Neural cell (in vitro differentiated cells): ENCODE results near the gene AGBL1. TPM values are rescaled to one million over a fixed set of nuclear protein-coding genes. Genes with fewer than 3 reads are reported as not detected.

Experiments used
- H2AFZ ChIP-seq: fragments of 200-600, 300-800 bp; sonication (generic), shearing (Covaris generic); 2 replicates; pipeline ENCODE4 v1.6.0; 2014; ENCODE audit warnings: low read depth, mild to moderate bottlenecking, antibody characterized with exemption, low read length, moderate library complexity
- H3F3A ChIP-seq: fragments of 200-600 bp; shearing (Covaris generic); 2 replicates; pipeline ENCODE4 v1.6.1; 2016; ENCODE audit warnings: mild to moderate bottlenecking, moderate library complexity, mixed read lengths, antibody characterized with exemption, low read length; ENCODE audit not compliant: insufficient read depth, poor library complexity, severe bottlenecking
- H3K27ac ChIP-seq: fragments of 200-600, 300-800 bp; sonication (generic), shearing (Covaris generic); 2 replicates; pipeline ENCODE4 v1.5.1; 2014; ENCODE audit warnings: mild to moderate bottlenecking, low read length, moderate library complexity
- H3K27me3 ChIP-seq: fragments of 300-800, 200-600 bp; sonication (generic), shearing (Covaris generic); 2 replicates; pipeline ENCODE4 v1.6.0; 2014; ENCODE audit warnings: mild to moderate bottlenecking, low read depth, low read length, moderate library complexity; ENCODE audit not compliant: insufficient read depth
- H3K36me3 ChIP-seq: fragments of 300-800, 200-600 bp; sonication (generic), shearing (Covaris generic); 2 replicates; pipeline ENCODE4 v1.5.1; 2014; ENCODE audit warnings: mild to moderate bottlenecking, antibody characterized with exemption, low read length, moderate library complexity; ENCODE audit not compliant: insufficient read depth
- H3K4me2 ChIP-seq: fragments of 300-800, 200-600 bp; sonication (generic), shearing (Covaris generic); 2 replicates; pipeline ENCODE4 v1.6.0; 2014; ENCODE audit warnings: mild to moderate bottlenecking, low read length
- H3K4me3 ChIP-seq: fragments of 300-800, 200-600 bp; sonication (generic), shearing (Covaris generic); 2 replicates; pipeline ENCODE4 v1.5.1; 2014; ENCODE audit warnings: mild to moderate bottlenecking, low read length, moderate library complexity
- H3K79me2 ChIP-seq: fragments of 200-600 bp; shearing (Covaris generic); replicated peaks from 2 replicates; pipeline ENCODE4 v1.6.0; 2014; ENCODE audit warnings: mild to moderate bottlenecking, low read length, moderate library complexity; ENCODE audit not compliant: insufficient read depth
- H3K9ac ChIP-seq: fragments of 300-800, 200-600 bp; sonication (generic), shearing (Covaris generic); 2 replicates; pipeline ENCODE4 v1.6.1; 2016; ENCODE audit warnings: mild to moderate bottlenecking, low read length, mixed read lengths
- H3K9me2 ChIP-seq: fragments of 200-600 bp; shearing (Covaris generic); 2 replicates; pipeline ENCODE4 v1.6.1; 2016; ENCODE audit warnings: mild to moderate bottlenecking, low read length, mixed read lengths; ENCODE audit not compliant: insufficient read depth
- H3K9me3 ChIP-seq: fragments of 200-600, 300-800 bp; sonication (generic), shearing (Covaris generic); 2 replicates; pipeline ENCODE4 v1.6.1; 2016; ENCODE audit warnings: mild to moderate bottlenecking, mixed run types, low read length, moderate library complexity, mixed read lengths
- H4K20me1 ChIP-seq: fragments of 200-600 bp; shearing (Covaris generic); 2 replicates; pipeline ENCODE4 v1.6.1; 2016; ENCODE audit warnings: mild to moderate bottlenecking, mixed run types; ENCODE audit not compliant: insufficient read depth
- CTCF ChIP-seq: fragments of 450-650 bp; IDR thresholded peaks from 2 replicates; pipeline ENCODE4 v1.5.1; 2014; ENCODE audit warnings: antibody characterized with exemption, mild to moderate bottlenecking, moderate library complexity; ENCODE audit not compliant: poor library complexity, severe bottlenecking
- EP300 ChIP-seq: fragments of 450-650 bp; conservative IDR thresholded peaks from 2 replicates; pipeline ENCODE4 v1.6.1; 2014; ENCODE audit warnings: antibody characterized with exemption, mild to moderate bottlenecking, moderate library complexity; ENCODE audit not compliant: poor library complexity, severe bottlenecking
- EZH2 ChIP-seq: fragments of 200-600, 300-800 bp; shearing (Covaris generic), sonication (generic); IDR thresholded peaks from 2 replicates; pipeline ENCODE4 v1.6.1; 2014; ENCODE audit warnings: antibody characterized with exemption, low read length, borderline replicate concordance, mild to moderate bottlenecking; ENCODE audit not compliant: insufficient read depth, poor library complexity, severe bottlenecking
- MXI1 ChIP-seq: fragments of 450-650 bp; conservative IDR thresholded peaks from 2 replicates; pipeline ENCODE4 v1.6.1; 2014; ENCODE audit warnings: antibody characterized with exemption, mild to moderate bottlenecking; ENCODE audit not compliant: poor library complexity, severe bottlenecking
- POLR2AphosphoS5 ChIP-seq: IDR thresholded peaks from 2 replicates; pipeline ENCODE4 v1.6.1; 2012
- RAD21 ChIP-seq: fragments of 450-650 bp; conservative IDR thresholded peaks from 2 replicates; pipeline ENCODE4 v1.6.1; 2014; ENCODE audit warnings: antibody characterized with exemption, mild to moderate bottlenecking, moderate library complexity
- REST ChIP-seq: IDR thresholded peaks from 2 replicates; pipeline ENCODE4 v1.6.1; 2012; ENCODE audit warnings: borderline replicate concordance
- SMC3 ChIP-seq: fragments of 450-650 bp; conservative IDR thresholded peaks from 2 replicates; pipeline ENCODE4 v1.6.1; 2014; ENCODE audit warnings: antibody characterized with exemption, mild to moderate bottlenecking, moderate library complexity; ENCODE audit not compliant: poor library complexity
- TAF1 ChIP-seq: IDR thresholded peaks from 2 replicates; pipeline ENCODE4 v1.6.1; 2012; ENCODE audit warnings: low read depth
- polyA plus RNA-seq: library from polyadenylated mRNA; depleted of rRNA; stranded (reverse); fragments of >200 nt; gene quantifications from 2 replicates; pipeline ENCODE4 v1.2.3, GENCODE V29; 2014

Gene AGBL1
- polyA plus RNA-seq, 1 donor from 2014 or later = 0.12 TPM

GRCh38 chr15:86392874-86393273 is 313.2 kb downstream of the AGBL1 start:
- Histone ChIP-seq H3K36me3 (no peaks in the 10 kb centered on the region), H3K4me3 (no peak overlapping the region), H3K27me3 (no peaks in the 10 kb centered on the region), H3K4me2 (no peak overlapping the region), H3K9me3 (no peaks in the 10 kb centered on the region), H3K79me2 (no peaks in the 10 kb centered on the region), H4K20me1 (no peaks in the 10 kb centered on the region), H3K9ac (no peak overlapping the region), H2AFZ (no peak overlapping the region), H3F3A (no peaks in the 10 kb centered on the region), H3K27ac (no peak overlapping the region), H3K9me2 (no peaks in the 10 kb centered on the region)
- no peak for TF ChIP-seq EP300
- TF ChIP-seq RAD21 = no peak
- TF ChIP-seq CTCF = no peak
- no peak for TF ChIP-seq EZH2
- TF ChIP-seq TAF1 = no peak
- no peak for TF ChIP-seq MXI1

GRCh38 chr15:86394866-86395265 is 315.2 kb downstream of the AGBL1 start:
- no peaks in the 10 kb centered on the region for H3K9me2 ChIP-seq
- H3K4me3 ChIP-seq = no peak overlapping the region
- TF ChIP-seq RAD21 = no peak
- H4K20me1 ChIP-seq = no peaks in the 10 kb centered on the region
- no peaks in the 10 kb centered on the region for H3K36me3 ChIP-seq
- no peak overlapping the region for H3K4me2 ChIP-seq
- no peak overlapping the region for H2AFZ ChIP-seq
- no peaks in the 10 kb centered on the region for H3K27me3 ChIP-seq
- no peak overlapping the region for H3K27ac ChIP-seq
- H3K9ac ChIP-seq = no peak overlapping the region
- H3K79me2 ChIP-seq = no peaks in the 10 kb centered on the region
- H3K9me3 ChIP-seq = no peaks in the 10 kb centered on the region
- H3F3A ChIP-seq = no peaks in the 10 kb centered on the region

GRCh38 chr15:86399041-86399954 is 319.6 kb downstream of the AGBL1 start:
- H3K27ac ChIP-seq = no peak overlapping the region
- no peak for TF ChIP-seq MXI1
- no peak for TF ChIP-seq EZH2
- no peak for TF ChIP-seq SMC3
- no peak for TF ChIP-seq CTCF
- no peak for TF ChIP-seq RAD21
- no peak for TF ChIP-seq EP300
- no peak for TF ChIP-seq REST
- no peak for TF ChIP-seq TAF1
- no peak for TF ChIP-seq POLR2AphosphoS5
- H3K9ac ChIP-seq = no peak overlapping the region
- H3K27me3 ChIP-seq = no peaks in the 10 kb centered on the region
- no peaks in the 10 kb centered on the region for H3F3A ChIP-seq
- no peak overlapping the region for H3K4me3 ChIP-seq
- no peaks in the 10 kb centered on the region for H3K9me3 ChIP-seq
- no peaks in the 10 kb centered on the region for H3K9me2 ChIP-seq
- H3K79me2 ChIP-seq = no peaks in the 10 kb centered on the region
- no peak overlapping the region for H3K4me2 ChIP-seq
- H2AFZ ChIP-seq = no peak overlapping the region
- H4K20me1 ChIP-seq = no peaks in the 10 kb centered on the region
- H3K36me3 ChIP-seq = no peaks in the 10 kb centered on the region
